C4-2B (cell line): ENCODE data around the gene CPXM1.

Experiments used
- ZFX ChIP-seq: fragments of 450-650 bp; IDR thresholded peaks from 2 replicates; pipeline ENCODE4 v1.6.1; 2017
- TF ChIP-seq, protein P1 (sequence below): fragments of 450-650 bp; conservative IDR thresholded peaks from 2 replicates; pipeline ENCODE4 v1.5.1; 2017; ENCODE audit warnings: mild to moderate bottlenecking

DNA sequence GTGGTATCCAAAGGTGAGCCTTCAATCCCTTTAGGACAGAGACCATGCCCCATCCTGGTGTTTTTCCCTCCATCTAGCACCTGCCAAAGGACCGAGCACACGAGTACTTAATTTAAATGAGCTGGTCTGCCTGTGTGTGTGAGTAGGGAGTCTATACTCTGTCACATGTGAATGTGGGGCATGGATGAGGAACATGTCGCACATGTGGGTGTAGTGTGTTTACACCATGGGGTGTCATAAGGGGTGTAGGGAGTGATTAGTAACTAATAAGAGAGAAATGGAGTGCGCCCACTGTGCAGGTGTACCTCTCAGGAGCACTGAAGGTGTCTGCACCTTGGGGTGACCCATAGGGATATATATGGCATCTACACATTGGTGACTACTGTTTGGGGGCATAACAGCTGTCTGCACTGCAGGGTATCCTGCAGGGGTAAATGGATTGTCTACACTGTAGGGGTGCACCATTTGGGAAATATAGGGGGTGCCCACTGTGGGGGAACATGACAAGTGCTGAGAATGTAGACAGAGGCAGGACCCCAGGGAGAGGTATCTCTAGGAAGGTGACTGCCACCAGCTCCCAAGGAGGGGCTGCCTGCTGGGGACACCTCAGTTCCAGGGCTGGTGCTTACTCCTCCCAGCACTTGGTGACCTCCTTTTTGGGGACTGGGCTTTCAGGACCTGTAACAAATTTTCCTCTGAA is 54.3 kb downstream of the CPXM1 start:
- TF ChIP-seq, protein P1, sequence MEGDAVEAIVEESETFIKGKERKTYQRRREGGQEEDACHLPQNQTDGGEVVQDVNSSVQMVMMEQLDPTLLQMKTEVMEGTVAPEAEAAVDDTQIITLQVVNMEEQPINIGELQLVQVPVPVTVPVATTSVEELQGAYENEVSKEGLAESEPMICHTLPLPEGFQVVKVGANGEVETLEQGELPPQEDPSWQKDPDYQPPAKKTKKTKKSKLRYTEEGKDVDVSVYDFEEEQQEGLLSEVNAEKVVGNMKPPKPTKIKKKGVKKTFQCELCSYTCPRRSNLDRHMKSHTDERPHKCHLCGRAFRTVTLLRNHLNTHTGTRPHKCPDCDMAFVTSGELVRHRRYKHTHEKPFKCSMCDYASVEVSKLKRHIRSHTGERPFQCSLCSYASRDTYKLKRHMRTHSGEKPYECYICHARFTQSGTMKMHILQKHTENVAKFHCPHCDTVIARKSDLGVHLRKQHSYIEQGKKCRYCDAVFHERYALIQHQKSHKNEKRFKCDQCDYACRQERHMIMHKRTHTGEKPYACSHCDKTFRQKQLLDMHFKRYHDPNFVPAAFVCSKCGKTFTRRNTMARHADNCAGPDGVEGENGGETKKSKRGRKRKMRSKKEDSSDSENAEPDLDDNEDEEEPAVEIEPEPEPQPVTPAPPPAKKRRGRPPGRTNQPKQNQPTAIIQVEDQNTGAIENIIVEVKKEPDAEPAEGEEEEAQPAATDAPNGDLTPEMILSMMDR, result no peak
- no peak for TF ChIP-seq ZFX
